Osteoblast (primary cell): Measurements from ENCODE around the gene TMEM151B. TPM values are rescaled to one million over a fixed set of nuclear protein-coding genes. Genes with fewer than 3 reads are reported as not detected.

Experiments used
- DNase-seq: peaks from one replicate; pipeline ENCODE4 v3.0.0; 2011; ENCODE audit warnings: low spot score, mixed read lengths; ENCODE audit not compliant: insufficient read length; ENCODE audit errors: missing footprints
- H2AFZ ChIP-seq: 2 replicates; pipeline ENCODE4 v1.6.0; 2011; ENCODE audit warnings: mild to moderate bottlenecking, low read length
- H3K27ac ChIP-seq: 2 replicates; pipeline ENCODE4 v1.5.1; 2011; ENCODE audit warnings: mild to moderate bottlenecking, low read depth, low read length, moderate library complexity
- H3K27me3 ChIP-seq: 2 replicates; pipeline ENCODE4 v1.6.0; 2012; ENCODE audit warnings: mild to moderate bottlenecking, control low read depth, inconsistent platforms, low read length, moderate library complexity; ENCODE audit not compliant: insufficient read depth
- H3K36me3 ChIP-seq: 2 replicates; pipeline ENCODE4 v1.5.1; 2011; ENCODE audit warnings: mild to moderate bottlenecking, low read length, control low read depth, moderate library complexity; ENCODE audit not compliant: insufficient read depth
- H3K4me1 ChIP-seq: 2 replicates; pipeline ENCODE4 v1.5.1; 2011; ENCODE audit warnings: mild to moderate bottlenecking, low read length, control low read depth, moderate library complexity; ENCODE audit not compliant: insufficient read depth
- H3K4me2 ChIP-seq: 2 replicates; pipeline ENCODE4 v1.6.0; 2011; ENCODE audit warnings: mild to moderate bottlenecking, low read length; ENCODE audit not compliant: insufficient read depth
- H3K4me3 ChIP-seq: fragments of 200-600 bp; sonication (generic); 3 replicates; pipeline ENCODE4 v1.5.1; 2012; ENCODE audit warnings: mild to moderate bottlenecking, low read length, inconsistent platforms; ENCODE audit not compliant: insufficient read depth
- H3K79me2 ChIP-seq: 2 replicates; pipeline ENCODE4 v1.6.0; 2012; ENCODE audit warnings: mild to moderate bottlenecking, low read length, control low read depth, inconsistent platforms; ENCODE audit not compliant: insufficient read depth
- H3K9me3 ChIP-seq: 2 replicates; pipeline ENCODE4 v1.5.1; 2011; ENCODE audit warnings: low read depth, low read length, control low read depth
- H4K20me1 ChIP-seq: 2 replicates; pipeline ENCODE4 v1.6.0; 2012; ENCODE audit warnings: mild to moderate bottlenecking, low read length, control low read depth; ENCODE audit not compliant: insufficient read depth
- total RNA-seq: library from RNA; depleted of rRNA; stranded (reverse); fragments of >200 nt; gene quantifications from 2 replicates; pipeline ENCODE4 v1.2.3, GENCODE V29; 2012
- TF ChIP-seq, protein P1 (sequence below): IDR thresholded peaks from 2 replicates; pipeline ENCODE4 v1.5.1; 2011; ENCODE audit warnings: mild to moderate bottlenecking, low read depth, low read length, moderate library complexity; ENCODE audit errors: extremely low read depth

The TMEM151B gene
- total RNA-seq, 1 donor = not detected

DNA sequence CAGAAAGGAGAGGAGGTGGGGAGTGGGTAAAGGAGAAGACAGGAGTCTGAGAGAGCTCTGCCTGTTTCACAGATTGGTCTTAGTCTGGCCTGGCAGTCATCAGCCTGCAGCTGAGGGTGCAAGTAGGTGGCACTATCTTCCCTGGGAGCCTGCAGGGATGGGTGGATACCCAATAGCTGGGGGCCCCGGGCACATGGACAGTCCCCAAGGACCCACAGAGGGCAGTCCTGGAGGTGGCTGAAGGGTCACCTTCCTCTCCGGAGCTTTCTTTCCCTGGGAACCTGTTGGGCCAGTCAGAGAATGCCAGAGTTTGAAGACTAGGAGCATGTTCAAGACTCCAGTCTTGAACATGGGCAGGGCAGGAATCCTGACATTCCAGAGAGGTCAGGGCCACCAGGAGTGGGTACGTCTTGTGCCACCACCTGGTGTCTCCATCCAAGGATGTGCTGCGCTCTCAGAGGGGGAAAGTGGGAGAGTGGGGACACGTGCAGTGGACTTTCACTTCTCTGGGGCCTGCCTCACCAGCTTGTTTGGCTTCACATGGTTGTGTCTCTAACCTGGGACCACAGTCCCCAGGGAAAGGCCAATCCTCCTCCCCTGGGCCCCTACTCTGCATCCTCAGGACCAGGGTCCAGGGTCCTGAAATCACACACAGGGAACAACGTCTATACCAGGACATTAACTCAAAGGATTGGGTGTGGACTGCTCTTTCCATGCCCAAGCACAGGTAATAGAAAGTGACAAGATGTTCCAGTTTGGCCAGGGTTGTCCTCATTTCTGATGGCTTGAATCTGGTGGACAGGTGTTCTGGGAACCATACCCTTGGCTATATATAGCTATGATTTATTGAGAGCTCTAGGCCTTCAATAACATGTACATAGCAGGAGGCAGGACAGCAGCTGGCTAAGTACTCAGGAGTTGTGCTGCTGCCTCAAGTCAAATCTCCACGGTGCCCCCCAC, 24.9 kb downstream of the TMEM151B start:
- Histone ChIP-seq H3K4me2 (no peak overlapping the region), H3K4me3 (no peak overlapping the region), H3K4me1 (no peaks in the 10 kb centered on the region), H2AFZ (no peak overlapping the region), H4K20me1 (peaks cover 3% of the 10 kb centered on the region), H3K36me3 (peaks cover under 1% of the 10 kb centered on the region), H3K27ac (no peak overlapping the region), H3K9me3 (no peaks in the 10 kb centered on the region), H3K27me3 (peaks cover 76% of the 10 kb centered on the region), H3K79me2 (no peaks in the 10 kb centered on the region)
- TF ChIP-seq, protein P1, sequence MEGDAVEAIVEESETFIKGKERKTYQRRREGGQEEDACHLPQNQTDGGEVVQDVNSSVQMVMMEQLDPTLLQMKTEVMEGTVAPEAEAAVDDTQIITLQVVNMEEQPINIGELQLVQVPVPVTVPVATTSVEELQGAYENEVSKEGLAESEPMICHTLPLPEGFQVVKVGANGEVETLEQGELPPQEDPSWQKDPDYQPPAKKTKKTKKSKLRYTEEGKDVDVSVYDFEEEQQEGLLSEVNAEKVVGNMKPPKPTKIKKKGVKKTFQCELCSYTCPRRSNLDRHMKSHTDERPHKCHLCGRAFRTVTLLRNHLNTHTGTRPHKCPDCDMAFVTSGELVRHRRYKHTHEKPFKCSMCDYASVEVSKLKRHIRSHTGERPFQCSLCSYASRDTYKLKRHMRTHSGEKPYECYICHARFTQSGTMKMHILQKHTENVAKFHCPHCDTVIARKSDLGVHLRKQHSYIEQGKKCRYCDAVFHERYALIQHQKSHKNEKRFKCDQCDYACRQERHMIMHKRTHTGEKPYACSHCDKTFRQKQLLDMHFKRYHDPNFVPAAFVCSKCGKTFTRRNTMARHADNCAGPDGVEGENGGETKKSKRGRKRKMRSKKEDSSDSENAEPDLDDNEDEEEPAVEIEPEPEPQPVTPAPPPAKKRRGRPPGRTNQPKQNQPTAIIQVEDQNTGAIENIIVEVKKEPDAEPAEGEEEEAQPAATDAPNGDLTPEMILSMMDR = no peak
- DNase-seq = peak; percentile 77

DNA sequence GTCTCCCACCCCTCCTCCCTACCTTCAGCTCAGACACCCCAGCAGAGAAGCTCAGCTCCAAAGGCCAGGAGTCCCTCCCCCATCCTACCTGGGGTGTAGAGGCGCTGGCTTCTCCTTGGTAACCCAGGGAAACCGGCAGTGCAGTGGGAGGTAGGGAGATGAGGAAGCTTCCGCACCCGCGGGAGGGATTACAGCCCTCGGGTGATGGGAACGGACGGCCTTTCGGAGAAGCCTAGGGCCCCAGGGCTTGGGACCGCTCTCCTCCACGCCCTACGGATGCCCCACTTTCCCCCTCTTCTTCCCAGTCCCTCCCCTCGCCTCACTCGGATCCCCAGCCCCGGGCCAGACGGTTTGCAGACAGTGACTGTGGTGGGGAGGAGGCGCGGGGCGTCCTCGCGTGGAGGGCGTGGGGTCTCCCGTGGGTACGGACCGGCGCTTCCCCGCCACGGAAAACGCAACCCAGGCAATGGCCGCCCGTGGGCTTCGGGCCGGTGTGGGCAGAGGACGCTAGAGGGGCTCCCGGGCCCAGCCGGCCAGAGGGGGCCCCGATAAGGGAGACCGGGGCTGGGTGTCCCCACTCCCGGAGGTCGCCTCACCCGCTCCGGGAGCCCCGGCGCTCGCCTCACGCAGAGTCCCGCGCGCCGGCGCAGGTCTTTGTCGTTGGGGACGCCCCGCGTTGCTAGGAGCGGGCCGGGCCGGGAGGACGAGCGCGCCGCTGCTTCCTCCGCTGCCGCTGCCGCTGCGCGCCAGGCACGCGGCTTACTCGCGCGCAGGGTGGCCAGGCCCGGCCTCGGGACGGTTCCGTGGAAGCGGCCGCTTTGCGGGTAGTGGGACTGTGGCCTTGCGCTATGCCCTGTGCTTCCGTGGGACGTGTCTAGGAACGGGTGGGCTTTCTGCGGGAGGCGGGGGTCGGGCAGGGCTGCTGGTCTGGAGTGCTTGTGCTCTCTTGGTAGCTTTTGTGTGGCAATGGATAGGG, 27.1 kb downstream of the TMEM151B start:
- H3K4me2 ChIP-seq = peak overlapping the region; percentile 39
- peaks cover 53% of the 10 kb centered on the region for H3K27me3 ChIP-seq
- peak overlapping the region; percentile 42 for H3K4me3 ChIP-seq
- no peak overlapping the region for H2AFZ ChIP-seq
- DNase-seq = peak; percentile 87
- H3K36me3 ChIP-seq = peaks cover 11% of the 10 kb centered on the region
- H3K27ac ChIP-seq = no peak overlapping the region
- TF ChIP-seq, protein P1 = no peak
- H4K20me1 ChIP-seq = peaks cover 3% of the 10 kb centered on the region
- no peaks in the 10 kb centered on the region for H3K4me1 ChIP-seq
- H3K9me3 ChIP-seq = no peaks in the 10 kb centered on the region
- no peaks in the 10 kb centered on the region for H3K79me2 ChIP-seq

DNA sequence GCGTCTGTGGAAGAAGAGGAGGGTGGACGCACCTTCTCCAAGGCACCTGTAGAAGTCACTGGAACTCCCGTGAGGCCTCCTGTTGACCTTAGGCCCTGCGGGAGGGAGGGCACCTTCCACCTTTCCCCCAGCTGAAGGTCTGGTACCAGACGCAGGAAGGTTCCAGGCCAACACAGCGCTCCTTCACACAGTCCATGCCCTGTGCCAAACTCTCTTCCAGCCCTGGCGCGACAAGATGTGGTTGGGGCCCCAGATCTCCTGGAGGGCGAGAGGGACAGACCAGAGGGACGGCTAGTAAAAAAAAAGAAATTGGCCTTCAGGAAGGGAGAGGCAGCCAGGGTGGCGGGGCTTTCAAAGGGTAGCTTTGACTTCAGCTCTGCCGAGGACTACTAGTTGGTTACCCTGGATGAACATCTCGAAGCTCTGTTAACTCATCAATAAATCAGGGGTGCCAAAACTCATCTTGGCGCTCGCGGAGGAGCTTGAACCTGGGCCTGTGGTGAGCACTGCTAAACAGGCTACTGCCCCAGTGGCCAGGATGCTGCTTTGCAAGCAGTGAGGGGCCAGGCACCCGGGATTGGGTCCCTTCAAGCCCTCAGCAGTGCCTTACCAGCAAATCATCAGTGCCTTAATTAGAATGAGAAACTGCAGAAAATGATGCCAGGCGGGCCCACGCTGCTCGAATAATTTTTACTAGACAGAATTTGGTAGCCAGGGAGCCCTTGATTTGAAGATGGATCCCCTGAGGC, 28.0 kb downstream of the TMEM151B start:
- Histone ChIP-seq H3K4me2 (no peak overlapping the region), H4K20me1 (peaks cover 6% of the 10 kb centered on the region), H3K4me1 (no peaks in the 10 kb centered on the region), H2AFZ (no peak overlapping the region), H3K36me3 (peaks cover 19% of the 10 kb centered on the region), H3K27ac (no peak overlapping the region), H3K4me3 (no peak overlapping the region), H3K9me3 (no peaks in the 10 kb centered on the region), H3K27me3 (peaks cover 47% of the 10 kb centered on the region), H3K79me2 (no peaks in the 10 kb centered on the region)
- peak; percentile 86 for DNase-seq
- TF ChIP-seq, protein P1 = no peak
